ENCODE measurements around the gene MASP2. TPM values are rescaled to one million over a fixed set of nuclear protein-coding genes. Genes with fewer than 3 reads are reported as not detected.
"Not testable (repeated sequence)": the region's sequence is repeated elsewhere in the genome, so short reads cannot be mapped to it uniquely, and the experiment has no call there.

The MASP2 gene
- 3.0 TPM for polyA plus RNA-seq (2012; ENCODE audit: low read depth, missing spikeins)

GRCh38 chr1:11046625-11047365 lies at the start of gene MASP2:
TSS of gene MASP2 (minus strand) at chr1:11047239. CDS start at chr1:11047207, 32 bp downstream.
- FAIRE-seq (no peak), DNase-seq (ENCODE audit: insufficient read length, low spot score) (no peak)
- TF ChIP-seq SPI1 (IDR thresholded peaks at IDR 0.05; ENCODE audit: low read depth, low read length) (no peak), PAX5 (IDR thresholded peaks at IDR 0.05; ENCODE audit: insufficient read depth, low read length, severe bottlenecking) (no peak), POLR2A (IDR thresholded peaks at IDR 0.05; ENCODE audit: low read depth, low read length) (no peak), POLR2AphosphoS5 (IDR thresholded peaks at IDR 0.05; ENCODE audit: low read depth, low read length) (no peak), TAF1 (IDR thresholded peaks at IDR 0.05; ENCODE audit: low read depth, low read length) (no peak), POU2F2 (IDR thresholded peaks at IDR 0.05; ENCODE audit: low read depth, low read length) (no peak)

- FAIRE-seq; DNase-seq (ENCODE audit: insufficient read length, low spot score): not testable (repeated sequence)
Measured at GRCh38 chr1:11083784-11084183, 36.7 kb upstream of the MASP2 start.

GRCh38 chr1:11080931-11081330 lies 33.9 kb upstream of the MASP2 start:
- FAIRE-seq (no peak), DNase-seq (ENCODE audit: insufficient read length, low spot score) (no peak)
- no peak for TF ChIP-seq TAF1 (IDR thresholded peaks at IDR 0.05; ENCODE audit: low read depth, low read length)
- no peak for TF ChIP-seq POLR2AphosphoS5 (IDR thresholded peaks at IDR 0.05; ENCODE audit: low read depth, low read length)
- no peak for TF ChIP-seq POLR2A (IDR thresholded peaks at IDR 0.05; ENCODE audit: low read depth, low read length)
- TF ChIP-seq SPI1 (IDR thresholded peaks at IDR 0.05; ENCODE audit: low read depth, low read length) = no peak
- TF ChIP-seq PAX5 (IDR thresholded peaks at IDR 0.05; ENCODE audit: insufficient read depth, low read length, severe bottlenecking) = no peak
- TF ChIP-seq POU2F2 (IDR thresholded peaks at IDR 0.05; ENCODE audit: low read depth, low read length) = no peak

GRCh38 chr1:11078631-11079030 lies 31.6 kb upstream of the MASP2 start:
- DNase-seq (ENCODE audit: insufficient read length, low spot score) (no peak), FAIRE-seq (no peak)
- no peak for TF ChIP-seq POU2F2 (IDR thresholded peaks at IDR 0.05; ENCODE audit: low read depth, low read length)
- TF ChIP-seq SPI1 (IDR thresholded peaks at IDR 0.05; ENCODE audit: low read depth, low read length) = no peak
- no peak for TF ChIP-seq POLR2A (IDR thresholded peaks at IDR 0.05; ENCODE audit: low read depth, low read length)
- no peak for TF ChIP-seq POLR2AphosphoS5 (IDR thresholded peaks at IDR 0.05; ENCODE audit: low read depth, low read length)
- no peak for TF ChIP-seq TAF1 (IDR thresholded peaks at IDR 0.05; ENCODE audit: low read depth, low read length)
- no peak for TF ChIP-seq PAX5 (IDR thresholded peaks at IDR 0.05; ENCODE audit: insufficient read depth, low read length, severe bottlenecking)

GRCh38 chr1:11073398-11073797 lies 26.4 kb upstream of the MASP2 start:
- not testable (repeated sequence) for FAIRE-seq; DNase-seq (ENCODE audit: insufficient read length, low spot score)

- TF ChIP-seq POU2F2 (IDR thresholded peaks at IDR 0.05; ENCODE audit: low read depth, low read length) (no peak), POLR2A (IDR thresholded peaks at IDR 0.05; ENCODE audit: low read depth, low read length) (no peak), PAX5 (IDR thresholded peaks at IDR 0.05; ENCODE audit: insufficient read depth, low read length, severe bottlenecking) (no peak), TAF1 (IDR thresholded peaks at IDR 0.05; ENCODE audit: low read depth, low read length) (no peak), SPI1 (IDR thresholded peaks at IDR 0.05; ENCODE audit: low read depth, low read length) (no peak), POLR2AphosphoS5 (IDR thresholded peaks at IDR 0.05; ENCODE audit: low read depth, low read length) (no peak)
- FAIRE-seq = peak; percentile 28
- DNase-seq (ENCODE audit: insufficient read length, low spot score) = no peak
Measured at GRCh38 chr1:11072216-11072917, 25.3 kb upstream of the MASP2 start.

- DNase-seq (ENCODE audit: insufficient read length, low spot score) (no peak), FAIRE-seq (no peak)
- TF ChIP-seq SPI1 (IDR thresholded peaks at IDR 0.05; ENCODE audit: low read depth, low read length) (no peak), PAX5 (IDR thresholded peaks at IDR 0.05; ENCODE audit: insufficient read depth, low read length, severe bottlenecking) (no peak), POLR2AphosphoS5 (IDR thresholded peaks at IDR 0.05; ENCODE audit: low read depth, low read length) (no peak), TAF1 (IDR thresholded peaks at IDR 0.05; ENCODE audit: low read depth, low read length) (no peak), POLR2A (IDR thresholded peaks at IDR 0.05; ENCODE audit: low read depth, low read length) (no peak), POU2F2 (IDR thresholded peaks at IDR 0.05; ENCODE audit: low read depth, low read length) (no peak)
Measured at GRCh38 chr1:11071463-11072215, 24.6 kb upstream of the MASP2 start.

GRCh38 chr1:11070876-11071275 lies 23.8 kb upstream of the MASP2 start:
- DNase-seq (ENCODE audit: insufficient read length, low spot score) (no peak), FAIRE-seq (no peak)
- TF ChIP-seq SPI1 (IDR thresholded peaks at IDR 0.05; ENCODE audit: low read depth, low read length) = no peak
- TF ChIP-seq POLR2AphosphoS5 (IDR thresholded peaks at IDR 0.05; ENCODE audit: low read depth, low read length) = no peak
- no peak for TF ChIP-seq TAF1 (IDR thresholded peaks at IDR 0.05; ENCODE audit: low read depth, low read length)
- no peak for TF ChIP-seq POLR2A (IDR thresholded peaks at IDR 0.05; ENCODE audit: low read depth, low read length)
- no peak for TF ChIP-seq POU2F2 (IDR thresholded peaks at IDR 0.05; ENCODE audit: low read depth, low read length)
- TF ChIP-seq PAX5 (IDR thresholded peaks at IDR 0.05; ENCODE audit: insufficient read depth, low read length, severe bottlenecking) = no peak

GRCh38 chr1:11068600-11069473 lies 21.8 kb upstream of the MASP2 start:
- DNase-seq (ENCODE audit: insufficient read length, low spot score) = no peak
- TF ChIP-seq POLR2A (IDR thresholded peaks at IDR 0.05; ENCODE audit: low read depth, low read length) (no peak), TAF1 (IDR thresholded peaks at IDR 0.05; ENCODE audit: low read depth, low read length) (no peak)
- no peak for FAIRE-seq

Measured in GM12891 (cell line).